Heart right ventricle (tissue), 16 donors: ENCODE measurements around the gene IL11RA. TPM values are rescaled to one million over a fixed set of nuclear protein-coding genes. Genes with fewer than 3 reads are reported as not detected.

Source experiments
- ATAC-seq, 8 donors: fragments of 200-7000 bp; cut with Tn5 transposase; one replicate each; pipeline ENCODE4 v1.9.1; 2020; ENCODE audit warnings: mild to moderate bottlenecking in 8 of 8, moderate library complexity in 8 of 8, moderate number of reproducible peaks in 1 of 8
- DNase-seq, 2 donors: peaks; one replicate each; pipeline ENCODE4 v3.0.0-alpha.2; 2020
- H3K27ac ChIP-seq, 10 donors: fragments of 200-600 bp; sonication (generic) in 2 of 10; one replicate each; pipeline versions ENCODE4 v1.5.0 to v1.8.0; 2020 to 2022; ENCODE audit warnings: mild to moderate bottlenecking in 3 of 10
- H3K27me3 ChIP-seq, 7 donors: fragments of 200-600 bp; one replicate each; pipeline ENCODE4 v1.8.0; 2021 to 2022; ENCODE audit warnings: mild to moderate bottlenecking in 2 of 7
- H3K36me3 ChIP-seq, 9 donors: fragments of 200-600 bp; sonication (generic) in 1 of 9; one replicate each; pipeline versions ENCODE4 v1.5.0 to v1.8.0; 2020 to 2022; ENCODE audit warnings: mild to moderate bottlenecking in 2 of 9
- H3K4me1 ChIP-seq, 9 donors: fragments of 200-600 bp; sonication (generic) in 1 of 9; one replicate each; pipeline versions ENCODE4 v1.5.0 to v1.8.0; 2020 to 2022; ENCODE audit warnings: mild to moderate bottlenecking in 4 of 9
- H3K4me3 ChIP-seq, 10 donors: fragments of 200-600 bp; sonication (generic) in 2 of 10; one replicate each; pipeline versions ENCODE4 v1.5.0 to v1.8.0; 2020 to 2022; ENCODE audit warnings: mild to moderate bottlenecking in 7 of 10, moderate library complexity in 2 of 10
- H3K9me3 ChIP-seq, 11 donors: fragments of 200-600 bp in 10 of 11; sonication (generic) in 2 of 11; one replicate each; pipeline versions ENCODE4 v1.5.0 to v1.8.0; 2013 to 2022; ENCODE audit warnings: mild to moderate bottlenecking in 2 of 11, control low read depth in 1 of 11, moderate library complexity in 1 of 11
- CTCF ChIP-seq, 9 donors: fragments of 200-600 bp; sonication (generic) in 2 of 9; IDR thresholded peaks; one replicate each; pipeline versions ENCODE4 v1.5.0 to v1.8.0; 2021 to 2022; ENCODE audit warnings: antibody characterized with exemption in 9 of 9, mild to moderate bottlenecking in 5 of 9, moderate library complexity in 1 of 9
- WGBS, 2 donors: extraction: QIAGEN DNeasy Blood & Tissue Kit; methylation state at CpG; one replicate each; pipeline ENCODE4 v1.1.7; 2013; ENCODE audit warnings: inconsistent platforms in 1 of 2; 5-methylcytosine and 5-hydroxymethylcytosine counted together
- intact Hi-C, 10 donors: fragments of 100-400 bp; cut with DNase I; formaldehyde crosslinking; loops; one replicate each; pipeline versions ENCODE4 v1.11.1 to v1.14.2; 2022
- polyA plus RNA-seq, 2 donors: library from polyadenylated mRNA; stranded (reverse); fragments of 200-250 nt; gene quantifications; one replicate each; pipeline ENCODE4 v1.2.3, GENCODE V29; 2013
- total RNA-seq, 10 donors: library from RNA; stranded (reverse); fragmentation: NEBNext Ultra II Directional in 3 of 10; extraction: Animal tissue kit (Norgen Biotek cat#: 25700) in 3 of 10; gene quantifications; one replicate each; pipeline versions ENCODE4 v1.2.1 to v1.2.4, GENCODE V29; 2021 to 2023
- donor health status: Arrhythmogenic right ventricular cardiomyopathy.
- donor health status: ischemic (EF 13 %, LVEDD 7.1; RV severe dilation, severe dysfunction).
- donor health status: healthy with polysubstance abuse.
- donor health status: DM: no; HTN: yes; CAD: no.
- donor health status: DM: no; HTN: no; CAD: no.
- donor health status: ischemic (EF 25% LVEDD 6.9; RV normal size, moderate dysfunction).
- donor health status: ischemic (EF 25% LVEDD 5.7; RV mildly dilated, moderate dysfunction).
- donor health status: healthy.
- donor health status: DM: yes; HTN: yes; CAD: no.
- donor health status: Ischemic cardiomyopathy.
- donor health status: ischemic (EF 35%, LVEDD 5.7; RV mildly dilated, moderate dysfunction).
- donor health status: nonischemic (EF 11% LVEDD 7.7; RV severe dilation, severe dysfunction).
- donor health status: DM: yes; HTN: yes; CAD: no.
- donor health status: PGD.
- donor health status: ischemic (EF 29% LVEDD 5.4; RV normal size, mild dysfunction).
- donor health status: nonischemic (EF 23%, LVEDD 6.1; RV moderate dilation, normal function).

IL11RA gene
- total and polyA plus RNA-seq, 12 donors = 26.9 to 53.7 (median 47.9) TPM

- peaks cover 0 to 31% (median 13%) of the 10 kb centered on the region in 9 donors for H3K36me3 ChIP-seq
- H3K9me3 ChIP-seq = no peaks in the 10 kb centered on the region
- DNase-seq = no peak
- no peaks in the 10 kb centered on the region for H3K27me3 ChIP-seq
- peak overlapping the region; percentile 52 to 93 (median 72) for H3K4me3 ChIP-seq
- peaks cover 9 to 46% (median 39%) of the 10 kb centered on the region in 9 donors for H3K4me1 ChIP-seq
- H3K27ac ChIP-seq = peak overlapping the region in 9 of 10 donors; percentile 84 to 97 (median 92)
- no peak for ATAC-seq
- no peak for TF ChIP-seq CTCF (IDR thresholded peaks at IDR 0.05)
- intact Hi-C loops = loop anchor here in 1 of 10 donors (2.0 kb wide), 1 partner anchor 17 kb away; no protein-coding TSS in a partner anchor
- WGBS, 2 donors = 36 to 45% methylated on average over 10 of the region's 10 CpGs
Observed at GRCh38 chr9:34647651-34648050, 4.3 kb upstream of the IL11RA start.

- Histone ChIP-seq H3K4me1 (peaks cover 13 to 56% (median 49%) of the 10 kb centered on the region in 9 donors), H3K36me3 (peaks cover 0 to 31% (median 13%) of the 10 kb centered on the region in 9 donors), H3K27me3 (no peaks in the 10 kb centered on the region), H3K4me3 (no peak overlapping the region), H3K27ac (no peak overlapping the region), H3K9me3 (no peaks in the 10 kb centered on the region)
- TF ChIP-seq CTCF (IDR thresholded peaks at IDR 0.05) = no peak
- ATAC-seq (no peak), DNase-seq (no peak)
- WGBS, 2 donors = 88 to 92% methylated on average over 8 of the region's 8 CpGs
- intact Hi-C loops = loop anchor here in 1 of 10 donors (2.0 kb wide), 1 partner anchor 16 kb away; no protein-coding TSS in a partner anchor
Observed at GRCh38 chr9:34648673-34649072, 3.3 kb upstream of the IL11RA start.

GRCh38 chr9:34650816-34651215 lies 1.2 kb upstream of the IL11RA start:
- H3K4me1 ChIP-seq = peaks cover 21 to 76% (median 67%) of the 10 kb centered on the region in 9 donors
- no peak for TF ChIP-seq CTCF (IDR thresholded peaks at IDR 0.05)
- H3K27me3 ChIP-seq = no peaks in the 10 kb centered on the region
- H3K9me3 ChIP-seq = no peaks in the 10 kb centered on the region
- ATAC-seq = no peak
- intact Hi-C loops = no loop called here
- H3K36me3 ChIP-seq = peaks cover 0 to 31% (median 13%) of the 10 kb centered on the region in 9 donors
- DNase-seq = no peak
- 50 to 60% methylated on average over 5 of the region's 5 CpGs for WGBS, 2 donors
- peak overlapping the region in 6 of 10 donors; percentile 76 to 93 (median 86) for H3K27ac ChIP-seq
- H3K4me3 ChIP-seq = no peak overlapping the region

GRCh38 chr9:34651321-34651720 lies 664 bp upstream of the IL11RA start:
- TF ChIP-seq CTCF (IDR thresholded peaks at IDR 0.05) = no peak
- H3K4me1 ChIP-seq = peaks cover 18 to 76% (median 63%) of the 10 kb centered on the region in 9 donors
- intact Hi-C loops = no loop called here

More at GRCh38 chr9:34651321-34651720, 664 bp upstream of the IL11RA start:
- Histone ChIP-seq H3K27ac (peak overlapping the region; percentile 18 to 93 (median 82)), H3K4me3 (peak overlapping the region in 9 of 10 donors; percentile 30 to 66 (median 55)), H3K36me3 (peaks cover 0 to 31% (median 13%) of the 10 kb centered on the region in 9 donors), H3K9me3 (no peaks in the 10 kb centered on the region), H3K27me3 (no peaks in the 10 kb centered on the region)
- whole genome bisulfite sequencing, 2 donors = 29 to 32% methylated on average over 4 of the region's 4 CpGs
- no peak for DNase-seq
- no peak for ATAC-seq
